GM19193 (cell line): ENCODE results near the gene TBATA.

Experiments
- POLR2A ChIP-seq: IDR thresholded peaks from 4 replicates; pipeline ENCODE4 v1.6.1; 2011; ENCODE audit not compliant: insufficient read depth, insufficient read length; ENCODE audit errors: extremely low read depth

Gene TBATA

GRCh38 chr10:70786799-70787415 is 1.7 kb upstream of the TBATA start:
- TF ChIP-seq POLR2A, result no peak

- no peak for TF ChIP-seq POLR2A
Measured at GRCh38 chr10:70784471-70784870, 706 bp downstream of the TBATA start.

GRCh38 chr10:70784016-70784415 is 1.2 kb downstream of the TBATA start:
- TF ChIP-seq POLR2A, result no peak

- no peak for TF ChIP-seq POLR2A
Measured at GRCh38 chr10:70782746-70783680, 2.2 kb downstream of the TBATA start.

GRCh38 chr10:70782086-70782745 is 3.0 kb downstream of the TBATA start:
- TF ChIP-seq POLR2A, result no peak

GRCh38 chr10:70781461-70782051 is 3.6 kb downstream of the TBATA start:
- no peak for TF ChIP-seq POLR2A

- TF ChIP-seq POLR2A, result no peak
Measured at GRCh38 chr10:70780772-70781171, 4.4 kb downstream of the TBATA start.

GRCh38 chr10:70780370-70780760 is 4.8 kb downstream of the TBATA start:
- no peak for TF ChIP-seq POLR2A

GRCh38 chr10:70779511-70780369 is 5.4 kb downstream of the TBATA start:
- no peak for TF ChIP-seq POLR2A

GRCh38 chr10:70779088-70779487 is 6.1 kb downstream of the TBATA start:
- TF ChIP-seq POLR2A, result no peak

GRCh38 chr10:70778267-70778924 is 6.8 kb downstream of the TBATA start:
- TF ChIP-seq POLR2A, result no peak

- no peak for TF ChIP-seq POLR2A
Measured at GRCh38 chr10:70777063-70777875, 7.9 kb downstream of the TBATA start.

GRCh38 chr10:70776455-70777005 is 8.6 kb downstream of the TBATA start:
- TF ChIP-seq POLR2A, result no peak
